GM21576 (cell line): Measurements from ENCODE around the gene CUL5.
"Not testable (repeated sequence)": the region's sequence is repeated elsewhere in the genome, so short reads cannot be mapped to it uniquely, and the experiment has no call there.

ENCODE experiments used
- ATAC-seq: cut with Tn5 transposase; IDR thresholded peaks from one replicate; pipeline ENCODE4 v1.9.1; 2021; ENCODE audit warnings: mild to moderate bottlenecking, moderate library complexity; ENCODE audit not compliant: unreplicated experiment

The CUL5 gene

DNA sequence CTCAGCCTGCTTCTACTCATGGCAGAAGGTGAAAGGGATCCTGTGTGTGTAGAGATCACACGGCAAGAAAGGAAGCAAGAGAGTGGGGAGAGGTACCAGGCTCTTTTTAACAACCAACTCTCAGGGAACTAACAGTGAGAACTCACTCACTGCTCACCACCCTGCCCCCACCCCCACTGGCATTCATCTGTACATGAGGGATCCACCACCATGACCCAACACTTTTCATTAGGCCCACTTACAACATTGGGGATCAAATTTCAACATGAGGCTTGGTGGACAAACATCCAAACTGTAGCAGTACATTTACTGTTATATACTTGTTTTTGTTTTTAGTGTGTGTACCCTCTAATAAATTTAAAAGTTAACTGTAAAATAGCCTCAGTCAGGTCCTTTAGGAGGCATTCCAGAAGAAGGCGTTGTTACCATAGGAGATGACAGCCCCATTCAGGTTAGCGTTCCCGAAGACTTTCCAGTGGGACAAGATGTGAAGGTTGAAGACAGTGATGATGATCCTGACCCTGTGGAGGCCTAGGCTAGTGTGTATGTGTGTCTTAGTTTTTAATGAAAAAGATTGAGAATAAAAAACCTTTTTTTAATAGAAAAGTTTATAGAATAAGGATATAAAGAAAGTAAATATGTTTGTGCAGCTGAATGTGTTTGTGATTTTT lies 11.3 kb downstream of the CUL5 start:
- no peak for ATAC-seq

DNA sequence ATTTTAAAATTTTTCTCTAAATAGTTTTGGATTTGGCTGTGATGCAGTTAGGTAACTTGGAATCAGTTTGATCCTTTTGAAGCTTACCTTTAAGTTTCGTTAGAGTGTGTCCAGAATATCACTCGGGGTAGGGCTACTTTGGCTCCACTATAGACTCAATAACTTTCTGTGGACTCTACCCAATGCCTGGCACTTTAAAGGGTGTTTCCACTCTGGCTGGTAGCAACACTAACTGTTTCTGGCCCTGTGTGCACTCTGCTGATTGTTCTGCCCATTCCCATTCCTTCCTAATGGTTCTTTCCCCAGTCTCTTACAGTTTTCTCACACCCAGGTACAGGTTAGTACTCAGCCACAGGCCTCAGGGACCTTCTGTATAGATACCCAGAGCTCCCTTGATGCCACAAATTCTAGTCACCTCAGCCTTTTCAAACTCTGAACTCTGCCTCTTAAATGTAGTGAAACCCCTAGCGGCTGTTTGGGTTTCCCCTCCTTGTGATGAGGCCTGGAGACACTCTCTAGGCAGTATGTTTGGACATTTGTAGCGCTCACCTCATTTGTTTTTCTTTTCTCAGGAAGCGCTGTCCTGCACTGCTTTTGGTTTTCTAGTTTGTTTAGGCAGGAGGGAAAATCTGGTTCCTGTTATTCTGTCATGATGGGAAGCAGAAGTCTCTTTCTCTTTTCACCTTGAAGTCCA lies 16.8 kb downstream of the CUL5 start:
- peak; percentile 96 for ATAC-seq

DNA sequence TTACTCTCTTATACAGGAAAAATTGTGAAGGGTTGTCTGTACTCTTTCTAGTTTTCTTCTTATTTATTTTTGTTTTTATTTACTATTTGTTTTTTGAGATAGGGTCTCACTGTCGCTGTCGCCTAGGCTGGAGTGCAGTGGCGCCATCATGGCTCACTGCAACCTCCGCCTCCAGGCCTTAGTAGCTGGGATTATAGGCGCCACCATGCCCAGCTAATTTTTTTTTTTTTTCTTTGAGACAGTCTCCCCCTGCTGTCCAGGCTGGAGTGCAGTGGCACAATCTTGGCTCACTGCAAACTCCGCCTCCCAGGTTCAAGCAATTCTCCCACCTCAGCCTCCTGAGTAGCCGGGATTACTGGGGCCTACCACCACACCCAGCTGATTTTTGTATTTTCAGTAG lies 18.4 kb downstream of the CUL5 start:
- no peak for ATAC-seq

DNA sequence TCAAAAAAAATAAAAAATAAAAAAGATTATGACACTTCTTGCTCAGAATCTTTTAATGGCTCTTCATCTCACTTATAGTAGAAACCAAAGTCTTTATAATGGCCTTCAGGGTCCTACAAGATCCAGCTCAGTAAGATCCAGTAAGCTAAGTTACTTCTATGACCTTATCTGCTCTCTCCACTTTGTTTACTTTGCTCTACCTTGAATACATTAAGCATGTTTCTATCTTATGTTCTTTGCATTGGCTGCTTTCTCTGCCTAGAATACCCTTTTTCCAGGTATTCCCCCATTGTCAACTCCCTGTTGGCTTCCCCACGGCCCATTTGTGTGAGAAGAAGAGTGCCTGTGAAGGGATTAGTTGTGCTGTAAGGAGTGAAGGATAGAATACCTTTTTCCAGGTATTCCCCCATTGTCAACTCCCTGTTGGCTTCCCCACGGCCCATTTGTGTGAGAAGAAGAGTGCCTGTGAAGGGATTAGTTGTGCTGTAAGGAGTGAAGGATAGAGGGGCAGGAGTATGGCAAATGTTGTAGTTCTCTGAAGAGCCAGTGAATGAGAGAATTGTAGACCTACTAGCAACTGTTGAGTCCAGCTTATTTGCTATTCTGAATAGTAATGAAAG lies 20.2 kb downstream of the CUL5 start:
- ATAC-seq, result not testable (repeated sequence)

DNA sequence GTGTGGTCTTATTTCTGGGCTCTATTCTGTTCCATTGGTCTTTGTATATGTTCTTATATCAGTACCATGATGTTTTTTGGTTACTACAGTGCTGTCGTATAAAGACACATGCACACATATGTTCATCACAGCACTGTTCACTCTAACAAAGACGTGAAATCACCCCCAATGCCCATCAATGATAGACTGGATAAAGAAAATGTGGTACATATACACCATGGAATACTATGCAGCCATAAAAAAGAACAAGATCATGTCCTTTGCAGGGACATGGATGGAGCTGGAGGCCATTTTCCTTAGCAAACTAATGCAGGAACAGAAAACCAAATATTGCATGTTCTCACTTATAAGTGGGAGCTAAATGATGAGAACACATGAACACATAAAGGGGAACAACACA lies 22.9 kb downstream of the CUL5 start:
- not testable (repeated sequence) for ATAC-seq

DNA sequence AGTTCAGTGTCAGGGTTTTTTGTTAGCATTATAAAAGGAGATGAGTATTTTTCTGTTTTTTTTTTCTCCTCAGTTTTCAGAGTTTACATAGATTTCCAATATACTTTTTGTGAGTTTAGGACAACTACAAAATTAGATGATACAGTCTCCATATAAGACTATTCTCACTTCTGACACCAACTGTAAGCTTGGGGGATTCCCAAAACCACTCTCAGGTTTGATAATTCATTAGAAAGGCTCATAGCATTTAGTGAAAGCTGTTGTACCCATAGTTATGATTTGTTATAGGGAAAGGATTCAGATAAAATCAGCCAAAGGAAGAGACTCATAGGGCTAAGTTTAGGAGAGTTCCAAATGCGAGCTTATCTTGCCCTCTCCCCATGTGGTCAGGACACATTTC lies 24.1 kb downstream of the CUL5 start:
- no peak for ATAC-seq

DNA sequence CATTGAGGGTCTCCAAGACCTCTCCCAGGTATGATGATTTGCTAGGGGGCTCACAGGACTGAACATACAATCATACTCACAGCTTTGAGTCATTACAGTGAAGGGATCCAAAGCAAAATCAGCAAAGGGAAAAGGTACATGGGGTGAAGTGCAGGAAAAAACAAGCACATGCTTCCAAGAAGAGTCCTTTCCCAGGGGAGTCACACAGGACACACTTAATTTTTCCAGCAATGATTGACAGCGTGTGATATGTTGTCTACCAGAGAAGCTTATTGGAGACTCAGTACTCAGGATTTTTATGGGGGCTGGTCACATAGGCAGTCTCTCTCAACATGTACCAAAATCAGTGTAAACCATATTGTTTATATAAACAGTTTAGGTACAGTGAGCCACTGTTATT lies 25.3 kb downstream of the CUL5 start:
- no peak for ATAC-seq

DNA sequence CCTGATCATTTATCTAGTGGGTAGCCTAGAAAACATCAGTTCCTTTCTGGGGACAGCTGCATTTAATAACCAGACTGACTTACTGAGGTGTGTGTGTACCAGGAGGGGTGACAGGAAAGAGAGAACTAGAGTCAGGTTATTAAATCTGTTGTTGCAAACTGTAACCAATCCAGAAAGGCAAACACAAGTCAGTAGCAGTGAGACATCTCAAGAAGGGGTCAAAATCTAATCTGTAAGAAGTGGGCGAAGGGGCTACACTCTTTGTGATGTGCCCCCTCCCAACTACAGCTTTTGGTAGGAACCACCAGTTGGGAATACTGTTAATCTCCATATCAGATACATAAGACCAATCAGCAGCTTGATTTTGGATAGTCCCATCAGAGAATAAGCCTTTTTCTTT lies 26.3 kb downstream of the CUL5 start:
- no peak for ATAC-seq

DNA sequence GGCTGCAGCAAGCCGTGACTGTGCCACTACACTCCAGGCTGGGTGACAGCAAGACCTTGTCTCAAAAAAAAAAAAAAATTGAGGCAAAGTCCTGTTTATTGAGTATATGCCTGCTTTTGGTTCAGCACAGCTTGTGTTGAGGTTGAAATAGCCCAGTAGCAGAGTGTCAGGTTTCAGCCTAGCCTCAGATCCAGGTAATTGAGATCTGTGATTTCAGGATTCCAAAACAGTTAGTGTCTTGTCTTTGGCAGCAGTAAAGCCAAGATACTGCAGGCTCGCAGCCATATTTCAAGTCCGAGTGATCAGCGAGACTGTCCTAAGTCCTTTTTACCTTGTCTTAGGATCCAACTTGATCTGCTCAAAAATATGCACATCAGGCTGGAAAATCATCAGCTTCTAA lies 27.0 kb downstream of the CUL5 start:
- no peak for ATAC-seq

DNA sequence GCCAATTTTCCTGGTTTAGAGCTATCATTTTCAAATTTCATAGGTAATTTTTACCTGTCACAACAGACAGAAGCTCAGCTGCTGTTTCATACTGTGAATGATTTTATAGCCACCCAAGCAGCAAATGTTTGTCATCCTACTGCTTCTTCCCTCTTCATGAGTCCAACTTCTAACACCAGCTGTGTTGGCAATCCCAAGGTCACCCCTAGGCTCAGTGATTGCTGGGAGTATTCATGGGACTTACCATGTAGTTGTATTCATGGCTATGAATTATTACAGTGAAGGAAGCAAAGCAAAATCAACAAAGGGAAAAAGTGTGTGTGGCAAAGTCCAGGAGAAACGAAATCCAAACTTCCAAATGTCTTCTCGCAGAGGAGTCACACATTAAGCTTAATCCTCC lies 28.5 kb downstream of the CUL5 start:
- no peak for ATAC-seq

DNA sequence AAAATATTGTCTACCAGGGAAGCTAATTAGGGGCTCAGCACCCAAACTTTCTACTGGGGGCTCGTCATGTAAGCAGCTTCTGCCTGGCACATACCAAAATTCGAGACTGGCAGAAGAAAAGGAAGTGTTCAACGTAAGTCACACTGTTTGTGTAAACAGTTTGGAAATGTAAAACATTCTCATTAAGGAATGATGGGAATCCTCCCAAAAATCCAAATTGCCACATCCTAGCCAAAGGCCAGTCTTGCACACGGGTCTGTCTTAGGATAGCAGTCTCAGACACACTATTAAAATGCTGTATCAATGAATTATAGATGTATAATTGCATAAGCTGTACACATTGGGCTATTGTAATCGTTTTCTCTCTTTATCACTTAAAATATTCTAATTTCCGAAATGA lies 28.9 kb downstream of the CUL5 start:
- ATAC-seq, result no peak

DNA sequence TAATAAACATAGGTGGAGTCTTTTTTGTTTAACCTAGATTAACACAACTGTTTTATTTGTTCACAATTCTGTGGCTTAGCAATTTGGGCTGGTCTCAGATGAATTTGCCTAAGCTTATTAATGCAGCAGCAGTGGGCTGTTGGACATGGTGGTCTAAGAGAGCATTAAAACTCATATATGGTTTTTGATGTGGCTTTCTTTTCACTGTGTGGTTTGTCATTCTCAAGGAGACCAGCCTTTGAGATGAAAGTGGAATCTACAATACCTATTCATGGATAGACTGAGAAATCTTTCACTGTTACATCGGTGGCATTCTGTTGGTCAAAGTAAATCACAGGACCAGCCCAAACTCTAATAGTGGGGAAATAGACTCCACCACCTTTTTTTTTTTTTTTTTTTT lies 39.6 kb downstream of the CUL5 start:
- no peak for ATAC-seq

DNA sequence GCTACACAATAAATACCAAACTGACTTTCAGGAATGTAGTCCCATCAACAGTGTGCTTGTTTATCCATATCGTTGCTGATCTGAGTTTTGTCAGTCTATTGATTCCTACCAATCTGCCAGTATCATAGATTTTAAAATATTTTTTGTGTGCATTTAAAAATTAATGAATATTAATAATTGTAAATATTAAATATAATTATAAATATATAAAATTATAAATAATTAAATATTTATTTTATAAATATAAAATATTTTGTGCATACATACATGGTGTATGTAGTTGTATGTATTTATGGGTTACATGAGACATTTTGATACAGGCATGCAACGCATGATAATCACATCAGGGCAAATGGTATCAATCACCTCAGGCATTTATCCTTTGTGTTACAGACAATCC lies 53.6 kb downstream of the CUL5 start:
- ATAC-seq, result no peak

DNA sequence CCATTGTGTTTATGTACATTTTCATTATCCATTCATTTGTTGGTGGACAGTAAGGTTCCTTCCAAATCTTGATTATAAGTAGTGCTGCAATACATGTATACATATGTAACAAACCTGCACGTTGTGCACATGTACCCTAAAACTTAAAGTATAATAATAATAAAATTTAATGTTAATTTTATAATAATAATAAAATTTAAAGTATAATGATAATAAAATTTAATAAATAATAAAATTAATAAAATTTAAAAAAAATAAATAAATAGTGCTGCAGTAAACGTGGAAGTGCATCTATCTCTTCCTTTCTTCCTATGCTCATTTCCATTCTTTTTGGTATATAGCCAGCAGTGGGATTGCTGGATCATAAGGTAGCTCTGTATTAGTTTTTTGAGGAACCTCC lies 54.7 kb downstream of the CUL5 start:
- ATAC-seq, result no peak

DNA sequence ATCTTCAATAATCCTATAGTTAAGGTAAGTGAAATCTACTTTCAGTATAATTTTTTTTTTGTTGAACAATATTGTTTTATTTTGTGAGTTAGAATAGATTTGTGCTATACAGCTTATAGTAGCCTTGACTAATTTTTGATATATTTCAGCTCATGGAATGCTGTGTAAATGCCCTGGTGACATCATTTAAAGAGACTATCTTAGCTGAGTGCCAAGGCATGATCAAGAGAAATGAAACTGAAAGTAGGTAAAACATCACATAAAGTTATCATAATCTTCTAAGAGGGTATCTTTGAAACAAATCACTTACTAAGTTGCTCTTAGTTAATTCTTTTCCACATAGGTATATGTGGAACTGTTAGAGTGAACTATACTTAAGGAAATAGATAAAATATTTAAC lies 61.2 kb downstream of the CUL5 start:
- ATAC-seq, result no peak

DNA sequence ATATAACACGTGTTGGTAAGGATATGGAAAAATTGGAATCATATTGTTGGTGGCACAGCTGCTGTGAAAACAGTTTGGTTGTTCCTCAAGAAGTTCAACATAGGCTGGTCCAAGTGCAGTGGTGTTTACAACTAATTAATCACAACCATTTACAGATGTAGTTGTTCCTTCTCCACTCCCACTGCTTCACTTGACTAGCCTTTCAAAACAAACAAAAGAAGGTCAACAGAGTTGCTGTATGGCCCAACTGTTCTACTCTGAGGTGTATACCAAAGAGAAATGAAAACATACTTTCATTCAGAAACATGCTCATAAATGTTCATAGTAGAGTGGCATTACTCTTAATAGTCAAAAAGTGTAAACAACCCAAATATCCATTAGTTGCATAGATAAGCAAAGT lies 76.1 kb downstream of the CUL5 start:
- no peak for ATAC-seq

DNA sequence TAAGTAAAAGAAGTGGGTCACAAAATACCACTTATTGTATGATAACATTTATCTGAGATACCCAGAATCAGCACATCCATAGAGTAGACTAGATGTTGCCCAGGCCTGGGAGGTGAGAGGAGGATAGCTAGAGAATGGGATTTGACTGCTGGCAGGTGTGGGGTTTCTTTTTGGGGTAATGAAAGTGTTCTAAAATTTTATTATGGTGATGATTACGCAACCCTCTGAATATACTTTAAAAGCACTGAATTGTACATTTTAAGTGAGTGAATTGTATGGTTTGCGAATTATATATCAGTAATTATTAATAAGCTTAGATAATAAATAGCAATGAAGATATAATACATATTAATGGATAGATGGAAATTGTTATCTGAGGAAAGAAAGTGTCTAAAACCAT lies 77.0 kb downstream of the CUL5 start:
- ATAC-seq, result no peak

DNA sequence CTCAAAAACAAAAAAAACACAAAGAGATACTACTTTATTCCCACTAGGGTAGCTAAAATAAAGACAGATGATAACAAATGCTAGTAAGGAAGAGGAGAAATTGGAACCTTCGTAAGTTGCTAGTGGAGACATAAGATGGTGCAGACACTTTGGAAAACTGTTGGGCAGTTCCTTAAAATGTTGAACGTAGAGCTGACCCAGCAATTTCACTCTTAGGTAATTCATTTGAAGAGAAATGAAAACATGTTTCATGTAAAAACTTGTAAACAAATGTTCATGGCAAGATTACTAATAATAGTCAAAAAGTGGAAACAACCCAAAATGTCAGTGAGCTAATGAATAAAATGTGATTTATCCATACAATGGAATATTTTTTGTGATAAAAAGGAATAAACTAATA lies 83.4 kb downstream of the CUL5 start:
- ATAC-seq, result no peak

DNA sequence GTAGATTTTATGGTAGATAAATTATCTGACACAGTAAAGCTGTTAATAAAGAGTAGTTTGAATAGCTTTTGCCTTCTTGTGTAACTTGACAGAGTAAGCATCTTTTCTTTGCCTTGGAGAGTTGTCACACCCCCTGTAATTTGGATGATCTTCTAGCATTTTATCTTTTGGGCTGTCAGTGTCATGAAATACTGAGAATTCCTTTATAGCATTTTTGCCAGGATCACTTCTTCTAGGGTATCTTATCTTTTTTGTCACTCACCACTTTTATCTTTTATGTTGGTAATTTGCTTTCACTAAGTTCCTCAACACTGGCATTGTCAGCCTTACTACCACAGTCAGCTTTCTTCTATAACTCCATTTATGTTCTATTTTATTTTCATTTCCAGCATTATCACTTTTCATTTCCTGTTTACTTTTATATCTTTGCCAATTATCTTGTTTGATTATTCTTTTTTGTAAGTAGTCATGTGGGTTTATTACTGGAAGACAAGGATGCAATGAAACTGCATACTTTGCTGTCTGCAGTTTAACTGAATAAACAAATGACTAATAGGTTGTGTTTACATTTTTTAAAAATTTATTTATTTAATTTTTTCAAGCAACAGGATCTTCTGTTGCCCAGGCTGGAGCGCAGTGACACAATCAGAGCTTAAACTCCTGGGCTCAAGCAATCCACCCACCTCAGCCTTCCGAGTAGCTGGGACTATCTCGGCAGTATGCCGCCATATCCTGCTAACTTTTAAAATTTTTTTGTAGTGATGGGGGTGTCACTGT lies 84.6 kb downstream of the CUL5 start:
- ATAC-seq, result no peak

DNA sequence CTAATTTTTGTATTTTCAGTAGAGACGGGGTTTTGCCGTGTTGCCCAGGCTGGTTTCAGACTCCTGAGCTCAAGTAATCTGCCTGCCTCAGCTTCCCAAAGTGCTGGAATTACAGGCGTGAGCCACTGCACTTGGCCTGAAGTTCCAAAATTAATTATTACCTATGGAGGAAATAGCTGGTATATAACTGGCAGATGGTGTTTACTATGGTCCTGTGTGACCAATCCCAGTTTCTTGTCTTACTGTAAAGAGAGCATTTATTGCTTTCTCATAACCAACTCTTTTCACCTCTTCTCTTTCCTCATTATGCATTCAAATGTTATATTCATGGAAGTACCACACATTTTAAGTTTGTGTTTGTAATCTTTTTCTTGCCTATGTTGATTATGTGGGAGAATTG lies 88.5 kb downstream of the CUL5 start:
- ATAC-seq, result no peak

DNA sequence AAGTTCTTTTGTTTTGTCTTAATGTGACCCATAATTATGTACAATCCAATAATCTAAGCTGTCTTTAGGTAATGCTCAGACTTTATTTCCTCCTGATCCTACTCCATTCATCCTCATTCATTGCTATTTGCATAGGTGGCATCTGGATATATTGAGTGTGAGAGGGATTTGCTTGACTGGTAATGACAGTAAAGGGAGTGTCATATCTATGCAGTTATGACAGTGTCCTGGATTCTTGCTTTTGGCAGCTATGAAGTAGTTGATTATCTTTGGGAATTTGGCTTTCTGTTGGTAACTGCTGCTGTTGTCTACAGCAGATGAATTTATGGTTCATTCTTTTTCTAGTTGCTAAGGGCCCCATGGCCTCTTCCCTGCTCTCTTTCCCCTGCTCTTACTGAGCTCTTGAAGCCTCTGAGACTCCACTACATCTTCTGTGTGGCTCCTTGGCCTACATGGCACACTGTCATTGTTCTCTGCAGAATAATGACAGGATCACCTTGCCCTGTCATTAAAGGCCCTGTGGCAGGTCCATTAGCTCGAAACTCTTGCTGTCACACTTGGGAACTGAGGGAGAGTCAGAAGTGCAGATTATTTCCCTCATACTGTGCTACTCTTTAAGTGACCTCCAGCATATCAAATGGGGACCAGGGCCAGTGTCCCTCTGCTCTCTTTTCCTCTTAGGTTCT lies 92.5 kb downstream of the CUL5 start:
- ATAC-seq, result no peak
